Measurements from ENCODE around the gene COP1. TPM values are rescaled to one million over a fixed set of nuclear protein-coding genes. Genes with fewer than 3 reads are reported as not detected.

COP1 gene
- total RNA-seq, 4 donors from 2014 or later, result 74.1 to 104 (median 87.5) TPM

- no peak overlapping the region for H3K4me3 ChIP-seq
- no peak for DNase-seq (ENCODE audit: low spot score in 2 of 2)
- no peak overlapping the region for H3K27ac ChIP-seq
- peaks cover 0 to 38% (median 5%) of the 10 kb centered on the region in 4 donors for H3K9me3 ChIP-seq
- 95 to 100% methylated on average over 1 of the region's 1 CpG for WGBS, 2 donors
- H3K27me3 ChIP-seq, result no peaks in the 10 kb centered on the region
- H3K36me3 ChIP-seq, result peaks cover 0 to 39% (median 0%) of the 10 kb centered on the region in 3 donors
- H3K4me1 ChIP-seq, result no peaks in the 10 kb centered on the region
- no peak for TF ChIP-seq CTCF (IDR thresholded peaks at IDR 0.05)
- TF ChIP-seq POLR2A (IDR thresholded peaks at IDR 0.05), result no peak
- no peak for TF ChIP-seq EP300 (IDR thresholded peaks at IDR 0.05)
Observed at GRCh38 chr1:175927944-175928343, 279.1 kb downstream of the COP1 start.

GRCh38 chr1:175922254-175922881 is 284.7 kb downstream of the COP1 start:
- TF ChIP-seq CTCF (IDR thresholded peaks at IDR 0.05), result no peak
- no peak for TF ChIP-seq EP300 (IDR thresholded peaks at IDR 0.05)
- TF ChIP-seq POLR2A (IDR thresholded peaks at IDR 0.05), result no peak
- peaks cover 0 to 29% (median 0%) of the 10 kb centered on the region in 3 donors for H3K36me3 ChIP-seq
- no peak overlapping the region for H3K27ac ChIP-seq
- no peaks in the 10 kb centered on the region for H3K27me3 ChIP-seq
- 59 to 68% methylated on average over 3 of the region's 3 CpGs for WGBS, 2 donors
- H3K4me3 ChIP-seq, result no peak overlapping the region
- H3K4me1 ChIP-seq, result no peaks in the 10 kb centered on the region
- no peak for DNase-seq (ENCODE audit: low spot score in 2 of 2)
- peaks cover 0 to 11% (median under 1%) of the 10 kb centered on the region in 4 donors for H3K9me3 ChIP-seq

- TF ChIP-seq CTCF (IDR thresholded peaks at IDR 0.05) (no peak), EP300 (IDR thresholded peaks at IDR 0.05) (no peak), POLR2A (IDR thresholded peaks at IDR 0.05) (no peak)
- no peak overlapping the region for H3K4me3 ChIP-seq
- H3K9me3 ChIP-seq, result peaks cover 0 to 2% (median 0%) of the 10 kb centered on the region in 4 donors
- 74 to 78% methylated on average over 4 of the region's 4 CpGs for WGBS, 2 donors
- H3K27me3 ChIP-seq, result no peaks in the 10 kb centered on the region
- H3K4me1 ChIP-seq, result no peaks in the 10 kb centered on the region
- H3K36me3 ChIP-seq, result peaks cover 0 to 15% (median 0%) of the 10 kb centered on the region in 3 donors
- H3K27ac ChIP-seq, result no peak overlapping the region
- no peak for DNase-seq (ENCODE audit: low spot score in 2 of 2)
Observed at GRCh38 chr1:175920381-175920780, 286.7 kb downstream of the COP1 start.

GRCh38 chr1:175919001-175919400 is 288.1 kb downstream of the COP1 start:
- peaks cover 0 to 9% (median 0%) of the 10 kb centered on the region in 3 donors for H3K36me3 ChIP-seq
- no peaks in the 10 kb centered on the region for H3K27me3 ChIP-seq
- DNase-seq (ENCODE audit: low spot score in 2 of 2), result no peak
- H3K4me3 ChIP-seq, result no peak overlapping the region
- 88 to 90% methylated on average over 1 of the region's 1 CpG for WGBS, 2 donors
- H3K27ac ChIP-seq, result no peak overlapping the region
- no peak for TF ChIP-seq POLR2A (IDR thresholded peaks at IDR 0.05)
- no peak for TF ChIP-seq CTCF (IDR thresholded peaks at IDR 0.05)
- no peak for TF ChIP-seq EP300 (IDR thresholded peaks at IDR 0.05)
- H3K4me1 ChIP-seq, result no peaks in the 10 kb centered on the region
- H3K9me3 ChIP-seq, result peaks cover 0 to 8% (median 0%) of the 10 kb centered on the region in 4 donors

GRCh38 chr1:175918364-175918801 is 288.7 kb downstream of the COP1 start:
- WGBS, 2 donors, result 82 to 85% methylated on average over 2 of the region's 2 CpGs
- no peaks in the 10 kb centered on the region for H3K4me1 ChIP-seq
- H3K4me3 ChIP-seq, result no peak overlapping the region
- no peaks in the 10 kb centered on the region for H3K27me3 ChIP-seq
- no peak overlapping the region for H3K27ac ChIP-seq
- no peak for TF ChIP-seq EP300 (IDR thresholded peaks at IDR 0.05)
- TF ChIP-seq CTCF (IDR thresholded peaks at IDR 0.05), result no peak
- TF ChIP-seq POLR2A (IDR thresholded peaks at IDR 0.05), result no peak
- H3K36me3 ChIP-seq, result peaks cover 0 to 9% (median 0%) of the 10 kb centered on the region in 3 donors
- peaks cover 0 to 9% (median 0%) of the 10 kb centered on the region in 4 donors for H3K9me3 ChIP-seq
- no peak for DNase-seq (ENCODE audit: low spot score in 2 of 2)

All from tibial nerve (tissue), 4 donors.